ENCODE measurements around the gene TBC1D2B. TPM values are rescaled to one million over a fixed set of nuclear protein-coding genes. Genes with fewer than 3 reads are reported as not detected.
"Not testable (repeated sequence)": the region's sequence is repeated elsewhere in the genome, so short reads cannot be mapped to it uniquely, and the experiment has no call there.

TBC1D2B gene
- total and polyA plus RNA-seq, 9 donors: 42.3 to 146 (median 115) TPM

DNA sequence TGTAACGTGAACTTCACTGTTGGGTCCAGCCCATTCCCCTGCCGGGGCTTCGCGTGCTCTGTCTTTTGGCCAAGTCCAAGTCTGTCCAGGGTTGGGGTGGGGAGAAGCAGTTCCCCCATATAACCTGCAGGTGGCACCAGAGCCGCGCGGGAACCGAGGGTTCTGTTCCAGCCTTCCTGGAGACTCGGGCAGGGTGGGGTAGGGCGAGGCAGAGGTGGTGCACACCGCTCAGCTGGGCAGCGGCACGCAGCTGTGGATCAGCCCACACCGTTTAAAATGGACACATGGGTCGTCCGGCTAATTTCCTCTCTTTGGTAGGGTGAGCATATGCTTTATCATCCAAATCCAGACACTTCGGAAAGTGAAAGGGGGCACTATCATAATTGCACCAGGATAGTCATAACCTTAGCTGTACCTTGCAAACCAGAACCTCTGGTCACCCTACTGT is 118.1 kb downstream of the TBC1D2B start:
- Histone ChIP-seq H3K4me3 (no peak overlapping the region), H3K9me3 (no peaks in the 10 kb centered on the region), H3K4me1 (ENCODE audit: insufficient read depth) (peaks cover 2% of the 10 kb centered on the region), H3K27me3 (no peaks in the 10 kb centered on the region), H3K27ac (no peak overlapping the region), H3K36me3 (no peaks in the 10 kb centered on the region)
- TF ChIP-seq EP300 (IDR thresholded peaks at IDR 0.05) (no peak), POLR2A (IDR thresholded peaks at IDR 0.05) (no peak)
- TF ChIP-seq, protein P1, sequence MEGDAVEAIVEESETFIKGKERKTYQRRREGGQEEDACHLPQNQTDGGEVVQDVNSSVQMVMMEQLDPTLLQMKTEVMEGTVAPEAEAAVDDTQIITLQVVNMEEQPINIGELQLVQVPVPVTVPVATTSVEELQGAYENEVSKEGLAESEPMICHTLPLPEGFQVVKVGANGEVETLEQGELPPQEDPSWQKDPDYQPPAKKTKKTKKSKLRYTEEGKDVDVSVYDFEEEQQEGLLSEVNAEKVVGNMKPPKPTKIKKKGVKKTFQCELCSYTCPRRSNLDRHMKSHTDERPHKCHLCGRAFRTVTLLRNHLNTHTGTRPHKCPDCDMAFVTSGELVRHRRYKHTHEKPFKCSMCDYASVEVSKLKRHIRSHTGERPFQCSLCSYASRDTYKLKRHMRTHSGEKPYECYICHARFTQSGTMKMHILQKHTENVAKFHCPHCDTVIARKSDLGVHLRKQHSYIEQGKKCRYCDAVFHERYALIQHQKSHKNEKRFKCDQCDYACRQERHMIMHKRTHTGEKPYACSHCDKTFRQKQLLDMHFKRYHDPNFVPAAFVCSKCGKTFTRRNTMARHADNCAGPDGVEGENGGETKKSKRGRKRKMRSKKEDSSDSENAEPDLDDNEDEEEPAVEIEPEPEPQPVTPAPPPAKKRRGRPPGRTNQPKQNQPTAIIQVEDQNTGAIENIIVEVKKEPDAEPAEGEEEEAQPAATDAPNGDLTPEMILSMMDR (IDR thresholded peaks at IDR 0.05): peak; percentile 79 to 91 (median 88)
- DNase-seq: peak; percentile 74 to 88 (median 85)
- 2 to 3% (median 3%) methylated on average over 17 of the region's 17 CpGs for WGBS, 3 donors
- intact Hi-C loops (cut with DNase I): loop anchor here in 1 of 4 donors (2.0 to 5.0 kb wide), 2 partner anchors 151 to 283 kb away; no protein-coding TSS in a partner anchor

DNA sequence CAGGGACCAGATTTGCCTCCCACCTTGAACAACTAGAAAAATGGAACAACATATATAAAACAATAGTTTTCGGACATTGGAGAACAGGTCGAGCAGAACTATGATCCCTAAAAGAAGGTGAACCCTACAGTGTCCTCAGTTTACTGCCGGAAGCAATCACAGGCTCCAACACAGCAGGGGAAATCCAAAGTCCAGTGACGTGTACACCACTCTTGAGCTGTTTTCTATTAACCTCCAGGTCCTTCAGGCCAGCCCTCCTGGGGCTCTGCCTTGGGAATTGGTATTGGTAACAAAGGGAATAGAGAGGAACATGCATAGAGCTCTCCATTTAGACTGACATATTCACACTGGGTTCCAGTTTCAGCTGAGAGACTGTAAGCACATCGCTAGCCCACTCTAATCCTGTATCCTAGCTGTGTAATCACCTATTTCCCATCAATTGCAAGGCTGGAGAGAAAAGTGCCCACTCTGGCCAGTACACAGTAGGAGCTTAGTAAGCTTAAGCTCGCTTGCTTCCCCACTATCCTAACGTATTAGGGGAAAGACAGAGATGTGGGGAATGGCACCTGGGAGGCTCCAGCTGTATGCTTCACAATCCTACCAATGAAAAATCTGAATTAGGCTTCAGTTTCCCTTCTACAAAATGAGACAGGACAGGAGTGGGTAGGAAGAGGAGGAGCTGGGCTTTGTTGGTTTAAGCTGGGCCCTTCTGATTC is 118.6 kb downstream of the TBC1D2B start:
- peak in 1 of 5 donors; percentile 4 for DNase-seq
- not testable (repeated sequence) for H3K9me3 ChIP-seq; H3K4me1 ChIP-seq (ENCODE audit: insufficient read depth); H3K36me3 ChIP-seq; H3K27me3 ChIP-seq; H3K27ac ChIP-seq; H3K4me3 ChIP-seq
- intact Hi-C loops (cut with DNase I): loop anchor here in 1 of 4 donors (2.0 to 5.0 kb wide), 2 partner anchors 152 to 283 kb away; no protein-coding TSS in a partner anchor
- 57 to 65% (median 59%) methylated on average over 7 of the region's 7 CpGs for WGBS, 3 donors

DNA sequence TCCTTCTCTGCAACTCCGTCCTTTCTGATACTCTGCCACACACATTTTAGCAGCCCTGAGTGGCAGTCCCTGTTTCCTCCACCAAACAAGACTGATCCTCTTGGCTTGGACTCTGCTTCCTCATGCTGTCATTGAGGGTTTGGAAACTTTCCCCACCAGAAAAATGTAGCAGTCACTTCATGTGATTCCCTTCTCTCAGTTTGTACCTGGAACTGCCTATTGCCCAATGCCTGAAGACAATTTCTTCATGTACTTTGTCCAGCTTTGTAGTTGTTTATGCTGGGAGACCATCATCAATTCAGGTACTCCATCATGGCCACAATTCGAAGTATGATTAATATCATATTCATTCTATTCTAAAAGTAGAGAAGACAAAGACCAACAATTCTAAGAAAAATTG is 119.5 kb downstream of the TBC1D2B start:
- not testable (repeated sequence) for H3K27ac ChIP-seq; H3K9me3 ChIP-seq; H3K4me1 ChIP-seq (ENCODE audit: insufficient read depth); H3K36me3 ChIP-seq; DNase-seq; H3K4me3 ChIP-seq; H3K27me3 ChIP-seq
- WGBS, 3 donors: 90 to 98% (median 91%) methylated on average over 2 of the region's 2 CpGs
- intact Hi-C loops (cut with DNase I): loop anchor here in 1 of 4 donors (2.0 to 5.0 kb wide), 2 partner anchors 153 to 284 kb away; no protein-coding TSS in a partner anchor

DNA sequence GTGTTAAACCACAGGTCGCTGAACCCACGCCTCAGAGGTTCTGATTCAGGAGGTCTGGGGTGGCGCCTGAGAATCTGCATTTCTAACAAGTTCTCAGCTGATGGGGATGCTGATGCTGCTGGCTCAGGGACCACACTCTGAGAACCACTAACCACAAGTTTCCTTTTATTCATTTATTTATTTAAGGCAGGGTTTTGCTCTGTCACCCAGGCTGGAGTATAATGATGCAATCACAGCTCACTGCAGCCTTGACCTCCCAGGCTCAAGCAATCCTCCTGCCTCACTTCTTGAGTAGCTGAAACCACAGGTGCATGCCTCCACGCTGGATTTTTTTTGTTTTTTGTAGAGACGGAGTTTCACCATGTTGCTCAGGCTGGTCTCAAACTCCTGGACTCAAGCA is 123.6 kb downstream of the TBC1D2B start:
- H3K27ac ChIP-seq; H3K9me3 ChIP-seq; H3K36me3 ChIP-seq; intact Hi-C loops (cut with DNase I); H3K4me3 ChIP-seq; DNase-seq; H3K4me1 ChIP-seq (ENCODE audit: insufficient read depth); H3K27me3 ChIP-seq: not testable (repeated sequence)
- WGBS, 3 donors: 70 to 72% (median 71%) methylated on average over 5 of the region's 5 CpGs

DNA sequence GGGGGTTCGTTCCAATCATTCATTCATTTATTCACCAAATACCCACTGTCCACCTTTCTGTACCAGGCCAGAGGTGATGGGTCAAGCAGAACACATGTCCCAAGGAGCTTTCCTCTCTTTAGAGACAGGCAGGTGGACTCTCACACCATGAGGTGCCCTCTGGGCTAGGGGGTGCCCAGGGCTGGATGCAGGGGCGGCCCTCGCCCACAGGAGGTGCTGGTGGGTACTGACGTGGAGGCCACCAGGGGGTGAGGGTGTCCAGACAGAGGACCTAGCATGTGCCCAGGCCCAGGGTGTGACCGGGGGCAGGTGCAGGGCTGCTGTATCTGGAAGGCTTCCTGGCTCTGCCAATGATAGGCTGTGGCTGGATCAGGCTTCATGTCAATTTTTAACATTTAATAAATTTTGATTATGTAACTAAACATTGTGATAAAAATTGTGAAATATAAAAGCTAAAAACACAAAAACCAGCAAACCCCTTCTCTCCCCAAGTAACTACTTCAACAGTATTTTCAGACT is 124.5 kb downstream of the TBC1D2B start:
- H3K27me3 ChIP-seq; H3K9me3 ChIP-seq; H3K27ac ChIP-seq; DNase-seq; H3K4me3 ChIP-seq; intact Hi-C loops (cut with DNase I); H3K36me3 ChIP-seq; H3K4me1 ChIP-seq (ENCODE audit: insufficient read depth): not testable (repeated sequence)
- WGBS, 3 donors: 88 to 92% methylated on average over 4 of the region's 5 CpGs; no CpG with 5 or more reads in 1 of the 3 donors

DNA sequence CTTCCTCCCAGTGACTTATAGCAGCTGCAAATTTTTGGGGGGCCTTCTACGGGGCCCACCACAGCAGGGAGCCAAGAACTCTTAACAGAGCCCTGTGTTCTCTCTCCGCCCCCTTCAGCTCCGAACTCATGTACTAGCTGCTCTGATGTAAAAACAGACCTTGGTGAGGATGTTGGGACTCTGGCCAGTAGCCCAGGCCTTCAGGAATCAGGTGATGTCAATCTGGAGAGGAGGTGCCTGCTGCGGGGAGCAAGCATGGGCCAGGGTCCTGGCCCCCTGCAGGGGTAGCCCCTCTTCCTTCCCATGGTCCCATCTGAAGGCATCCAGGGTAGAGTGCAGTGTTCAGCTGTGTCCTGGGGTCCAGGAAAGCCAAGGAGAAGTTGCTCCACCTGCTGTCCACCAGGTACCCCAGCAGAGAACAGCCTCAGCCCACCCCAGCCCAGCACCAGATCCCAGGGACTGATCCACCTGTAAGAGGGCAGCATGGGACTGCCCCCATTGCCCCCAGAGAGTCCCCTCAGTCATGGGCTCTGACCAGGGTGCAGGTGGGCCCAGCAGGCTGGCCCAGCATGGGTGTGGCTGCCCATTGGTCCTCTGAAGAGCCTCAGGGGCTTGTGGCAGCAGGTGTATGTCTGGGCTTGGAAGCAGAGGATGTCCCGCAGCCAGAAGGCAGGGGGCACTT is 126.3 kb downstream of the TBC1D2B start:
- H3K4me1 ChIP-seq (ENCODE audit: insufficient read depth); DNase-seq; H3K36me3 ChIP-seq; H3K4me3 ChIP-seq; H3K9me3 ChIP-seq; H3K27ac ChIP-seq; intact Hi-C loops (cut with DNase I); H3K27me3 ChIP-seq: not testable (repeated sequence)
- WGBS, 3 donors: 59 to 72% (median 70%) methylated on average over 3 to 4 of the region's 5 CpGs

DNA sequence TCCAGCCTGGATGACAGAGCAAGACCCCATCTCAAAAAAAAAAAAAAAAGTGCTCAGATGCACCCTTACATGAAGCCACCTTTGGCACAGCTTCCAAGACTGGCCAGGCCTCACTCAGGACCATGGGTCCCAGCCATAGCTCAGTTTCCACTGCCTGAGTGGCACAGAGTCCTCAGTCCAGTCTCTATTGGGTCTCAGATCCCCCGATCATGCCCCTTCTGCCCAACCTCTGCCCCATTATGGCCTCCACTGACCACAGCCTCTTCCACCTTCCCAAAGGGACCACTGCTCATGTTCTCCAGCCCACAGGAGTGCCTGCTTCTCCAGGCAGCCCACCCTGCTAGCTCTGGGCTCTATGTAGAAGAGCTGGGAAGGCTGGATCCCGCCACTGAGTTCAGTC is 127.0 kb downstream of the TBC1D2B start:
- DNase-seq; H3K36me3 ChIP-seq; H3K27me3 ChIP-seq; intact Hi-C loops (cut with DNase I); H3K27ac ChIP-seq; H3K4me3 ChIP-seq; H3K9me3 ChIP-seq; H3K4me1 ChIP-seq (ENCODE audit: insufficient read depth): not testable (repeated sequence)
- 96 to 100% methylated on average over 1 of the region's 2 CpGs; no CpG with 5 or more reads in 1 of the 3 donors for WGBS, 3 donors
